ENCODE results near the gene REM2.

The REM2 gene

GRCh38 chr14:22892488-22892887, 9.5 kb downstream of the REM2 start:
- Mint-ChIP-seq H3K4me3 (no peak overlapping the region), H3K36me3 (ENCODE audit: low read depth) (peaks cover 15% of the 10 kb centered on the region), H3K27me3 (ENCODE audit: low read depth) (no peaks in the 10 kb centered on the region), H3K27ac (no peak overlapping the region), H3K9me3 (no peaks in the 10 kb centered on the region), H3K4me1 (ENCODE audit: low read depth) (peaks cover 18% of the 10 kb centered on the region)

- peaks cover 10% of the 10 kb centered on the region for H3K4me1 Mint-ChIP-seq (ENCODE audit: low read depth)
- no peak overlapping the region for H3K27ac Mint-ChIP-seq
- no peak overlapping the region for H3K4me3 Mint-ChIP-seq
- H3K36me3 Mint-ChIP-seq (ENCODE audit: low read depth) = peaks cover 18% of the 10 kb centered on the region
- H3K9me3 Mint-ChIP-seq = no peaks in the 10 kb centered on the region
- no peaks in the 10 kb centered on the region for H3K27me3 Mint-ChIP-seq (ENCODE audit: low read depth)
These were observed 10.7 kb downstream of the REM2 start for GRCh38 chr14:22893706-22894105.

GRCh38 chr14:22895402-22895801, 12.4 kb downstream of the REM2 start:
- H3K4me1 Mint-ChIP-seq (ENCODE audit: low read depth) = peaks cover 2% of the 10 kb centered on the region
- no peak overlapping the region for H3K27ac Mint-ChIP-seq
- H3K27me3 Mint-ChIP-seq (ENCODE audit: low read depth) = no peaks in the 10 kb centered on the region
- no peak overlapping the region for H3K4me3 Mint-ChIP-seq
- H3K9me3 Mint-ChIP-seq = no peaks in the 10 kb centered on the region
- H3K36me3 Mint-ChIP-seq (ENCODE audit: low read depth) = peaks cover 15% of the 10 kb centered on the region

- peaks cover 19% of the 10 kb centered on the region for H3K36me3 Mint-ChIP-seq (ENCODE audit: low read depth)
- no peak overlapping the region for H3K27ac Mint-ChIP-seq
- peaks cover 8% of the 10 kb centered on the region for H3K4me1 Mint-ChIP-seq (ENCODE audit: low read depth)
- no peak overlapping the region for H3K4me3 Mint-ChIP-seq
- H3K27me3 Mint-ChIP-seq (ENCODE audit: low read depth) = no peaks in the 10 kb centered on the region
- H3K9me3 Mint-ChIP-seq = no peaks in the 10 kb centered on the region
These were observed 13.3 kb downstream of the REM2 start for GRCh38 chr14:22896356-22896755.

DNA sequence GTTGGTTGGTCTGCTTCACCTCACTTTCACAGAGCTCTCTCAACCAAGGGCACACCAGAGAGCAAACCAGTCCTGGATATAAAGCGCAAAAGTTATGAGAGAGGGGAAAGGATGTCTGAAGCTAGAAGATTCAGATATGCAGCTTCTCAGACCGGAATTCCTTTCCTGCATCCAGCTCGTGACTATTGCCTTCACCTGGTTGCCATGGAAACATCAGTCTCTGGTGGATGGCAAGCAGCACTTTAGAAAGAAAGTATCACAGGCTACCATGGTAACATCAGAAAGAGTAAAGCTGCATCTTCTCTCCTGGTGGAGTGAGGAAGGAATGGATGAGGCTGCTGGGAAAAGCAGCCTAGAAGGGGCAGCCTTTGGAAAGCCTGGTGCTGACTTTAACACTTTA, 13.7 kb downstream of the REM2 start:
- no peaks in the 10 kb centered on the region for H3K27me3 Mint-ChIP-seq (ENCODE audit: low read depth)
- H3K36me3 Mint-ChIP-seq (ENCODE audit: low read depth) = peaks cover 22% of the 10 kb centered on the region
- peaks cover 8% of the 10 kb centered on the region for H3K4me1 Mint-ChIP-seq (ENCODE audit: low read depth)
- no peak overlapping the region for H3K4me3 Mint-ChIP-seq
- no peaks in the 10 kb centered on the region for H3K9me3 Mint-ChIP-seq
- no peak overlapping the region for H3K27ac Mint-ChIP-seq

GRCh38 chr14:22897357-22897756, 14.3 kb downstream of the REM2 start:
- Mint-ChIP-seq H3K27ac (no peak overlapping the region), H3K9me3 (no peaks in the 10 kb centered on the region), H3K4me1 (ENCODE audit: low read depth) (peaks cover 8% of the 10 kb centered on the region), H3K36me3 (ENCODE audit: low read depth) (peaks cover 26% of the 10 kb centered on the region), H3K27me3 (ENCODE audit: low read depth) (no peaks in the 10 kb centered on the region), H3K4me3 (no peak overlapping the region)

DNA sequence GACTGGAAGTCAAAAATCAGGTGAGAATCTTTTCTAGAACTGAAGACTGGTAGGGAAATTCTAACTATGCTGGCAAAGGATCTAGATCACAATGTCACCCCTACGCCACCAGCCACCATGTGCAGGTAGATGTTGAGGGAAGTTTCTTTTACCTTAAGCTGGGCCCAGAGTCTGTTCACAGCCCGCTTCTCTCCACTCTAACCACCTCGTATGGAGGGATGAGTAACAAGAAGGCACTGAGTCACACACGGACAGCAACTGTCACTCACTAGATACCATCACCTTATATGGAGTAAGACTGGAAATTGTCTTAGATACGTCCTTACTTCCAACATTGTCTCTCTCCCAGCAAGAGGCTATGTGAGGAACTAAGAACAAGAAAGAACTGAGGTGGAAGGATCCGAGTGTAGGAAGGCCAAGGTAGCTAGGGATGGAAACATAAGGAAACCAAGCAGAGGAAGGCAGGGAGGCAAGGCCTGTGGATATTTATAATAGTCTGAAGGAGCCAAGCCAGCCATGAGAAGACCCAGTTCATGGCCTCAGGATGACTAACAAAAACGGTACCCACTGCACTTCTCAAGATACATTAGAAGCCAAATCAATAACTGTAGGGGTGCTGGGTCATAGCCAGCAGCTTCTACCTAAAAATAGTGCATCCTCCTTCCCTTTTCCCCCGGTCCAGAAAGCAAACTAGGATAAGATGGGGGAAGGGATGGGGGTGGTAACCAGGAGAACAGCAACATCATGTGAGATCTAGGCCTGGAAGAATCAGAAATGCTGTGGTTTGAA, 15.5 kb downstream of the REM2 start:
- H3K4me3 Mint-ChIP-seq = no peak overlapping the region
- no peaks in the 10 kb centered on the region for H3K9me3 Mint-ChIP-seq
- H3K27me3 Mint-ChIP-seq (ENCODE audit: low read depth) = no peaks in the 10 kb centered on the region
- H3K4me1 Mint-ChIP-seq (ENCODE audit: low read depth) = peaks cover 8% of the 10 kb centered on the region
- H3K36me3 Mint-ChIP-seq (ENCODE audit: low read depth) = peaks cover 25% of the 10 kb centered on the region
- no peak overlapping the region for H3K27ac Mint-ChIP-seq

DNA sequence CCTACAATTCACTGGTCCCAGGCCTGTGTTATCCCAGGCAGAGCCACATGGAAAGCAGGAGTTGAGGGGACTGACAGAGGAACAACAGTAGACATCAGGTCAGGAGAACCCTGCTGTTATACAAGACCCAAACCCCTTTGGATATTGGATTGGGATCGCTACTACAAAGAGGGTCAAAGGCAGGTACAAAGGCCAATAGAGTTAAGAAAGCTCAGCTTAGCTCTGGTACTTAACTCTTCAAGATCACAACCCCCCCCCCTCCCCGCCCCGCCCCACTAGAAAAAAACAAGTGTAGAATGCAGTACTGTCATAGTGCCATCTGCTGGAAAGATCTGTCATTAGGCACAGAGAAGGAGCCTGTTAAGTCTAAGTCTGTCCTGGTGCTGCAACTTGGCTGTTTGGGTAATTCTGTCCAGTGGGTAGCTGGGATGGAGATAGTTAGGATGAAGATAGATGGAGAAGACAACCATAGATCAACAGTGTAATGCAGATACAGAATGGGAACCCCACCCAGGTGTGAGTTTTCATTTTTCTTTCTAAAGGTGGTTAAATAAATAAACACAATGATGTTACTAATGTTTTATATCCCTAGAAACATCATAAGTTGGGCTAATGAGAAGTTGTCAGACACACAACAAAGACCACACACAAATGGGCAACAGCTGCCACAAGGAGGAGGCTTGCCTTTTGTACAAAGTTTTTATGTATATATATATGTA, 17.2 kb downstream of the REM2 start:
- no peak overlapping the region for H3K4me3 Mint-ChIP-seq
- H3K27ac Mint-ChIP-seq = peak overlapping the region; percentile 36
- H3K36me3 Mint-ChIP-seq (ENCODE audit: low read depth) = peaks cover 37% of the 10 kb centered on the region
- peaks cover 8% of the 10 kb centered on the region for H3K4me1 Mint-ChIP-seq (ENCODE audit: low read depth)
- no peaks in the 10 kb centered on the region for H3K9me3 Mint-ChIP-seq
- H3K27me3 Mint-ChIP-seq (ENCODE audit: low read depth) = no peaks in the 10 kb centered on the region

DNA sequence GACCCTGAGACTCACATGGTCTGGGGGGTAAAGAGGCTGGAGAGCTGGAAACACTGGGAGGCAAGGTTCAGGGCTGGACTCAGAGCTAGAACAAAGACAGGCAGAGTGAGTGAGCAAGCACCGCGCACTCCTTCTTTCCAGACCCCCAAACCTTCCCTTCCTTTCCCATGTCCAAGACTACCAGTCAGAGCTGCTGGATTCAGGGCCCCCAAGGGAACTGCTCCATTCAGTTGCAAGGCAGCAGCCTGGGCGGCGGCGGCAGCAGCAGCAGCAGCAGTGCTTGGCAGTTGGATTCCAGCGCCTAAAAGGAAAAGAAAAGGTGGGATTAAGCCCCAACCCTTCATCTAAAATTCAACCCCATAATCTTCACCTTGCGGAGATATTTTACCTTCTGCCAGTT, 18.8 kb downstream of the REM2 start:
- Mint-ChIP-seq H3K9me3 (no peaks in the 10 kb centered on the region), H3K36me3 (ENCODE audit: low read depth) (peaks cover 49% of the 10 kb centered on the region), H3K4me1 (ENCODE audit: low read depth) (peaks cover 8% of the 10 kb centered on the region), H3K4me3 (no peak overlapping the region), H3K27ac (no peak overlapping the region), H3K27me3 (ENCODE audit: low read depth) (no peaks in the 10 kb centered on the region)

- no peak overlapping the region for H3K27ac Mint-ChIP-seq
- H3K4me1 Mint-ChIP-seq (ENCODE audit: low read depth) = peaks cover 8% of the 10 kb centered on the region
- H3K9me3 Mint-ChIP-seq = no peaks in the 10 kb centered on the region
- H3K36me3 Mint-ChIP-seq (ENCODE audit: low read depth) = peaks cover 44% of the 10 kb centered on the region
- H3K4me3 Mint-ChIP-seq = no peak overlapping the region
- no peaks in the 10 kb centered on the region for H3K27me3 Mint-ChIP-seq (ENCODE audit: low read depth)
These were observed 20.7 kb downstream of the REM2 start for GRCh38 chr14:22903742-22904087.

DNA sequence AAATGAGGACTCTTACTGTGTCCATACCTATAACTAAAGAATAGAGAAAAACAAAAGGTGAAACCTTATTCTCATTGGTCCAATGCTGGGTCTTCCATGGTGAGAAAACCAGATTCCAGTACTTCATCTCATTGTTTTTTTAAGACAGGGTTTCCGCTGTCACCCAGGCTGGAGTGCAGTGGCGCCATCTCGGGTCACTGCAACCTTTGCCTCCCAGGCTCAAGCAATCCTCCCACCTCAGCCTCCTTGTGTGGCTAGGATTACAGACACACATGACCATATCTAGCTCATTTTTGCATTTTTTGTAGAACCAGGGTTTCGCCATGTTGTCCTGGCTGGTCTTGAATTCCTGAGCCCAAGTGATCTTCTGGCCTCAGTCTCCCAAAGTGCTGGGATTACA, 22.6 kb downstream of the REM2 start:
- peaks cover 8% of the 10 kb centered on the region for H3K4me1 Mint-ChIP-seq (ENCODE audit: low read depth)
- H3K4me3 Mint-ChIP-seq = no peak overlapping the region
- H3K36me3 Mint-ChIP-seq (ENCODE audit: low read depth) = peaks cover 51% of the 10 kb centered on the region
- H3K27me3 Mint-ChIP-seq (ENCODE audit: low read depth) = no peaks in the 10 kb centered on the region
- no peak overlapping the region for H3K27ac Mint-ChIP-seq
- H3K9me3 Mint-ChIP-seq = no peaks in the 10 kb centered on the region

- Mint-ChIP-seq H3K36me3 (ENCODE audit: low read depth) (peaks cover 50% of the 10 kb centered on the region), H3K4me1 (ENCODE audit: low read depth) (peaks cover 4% of the 10 kb centered on the region), H3K27ac (no peak overlapping the region), H3K4me3 (no peak overlapping the region), H3K9me3 (no peaks in the 10 kb centered on the region), H3K27me3 (ENCODE audit: low read depth) (no peaks in the 10 kb centered on the region)
These were observed 23.1 kb downstream of the REM2 start for GRCh38 chr14:22906073-22906472.

DNA sequence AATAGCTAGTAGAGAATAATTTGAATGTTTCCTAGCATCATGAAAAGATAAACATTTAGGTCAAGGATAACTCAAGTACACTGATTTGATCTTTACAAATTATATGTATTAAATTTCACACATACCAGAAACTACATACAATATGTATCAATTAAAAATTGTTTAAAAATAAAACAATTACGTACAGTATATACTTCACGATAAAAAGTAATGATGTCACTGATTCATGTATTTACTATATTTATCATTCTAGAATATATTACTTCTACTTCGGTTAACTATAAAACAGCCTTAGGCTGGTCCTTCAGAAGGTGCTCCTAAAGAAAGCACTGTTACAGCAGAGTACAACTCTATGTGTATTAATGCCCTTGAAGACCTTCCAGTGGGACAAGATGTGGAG, 24.4 kb downstream of the REM2 start:
- no peaks in the 10 kb centered on the region for H3K27me3 Mint-ChIP-seq (ENCODE audit: low read depth)
- peaks cover 3% of the 10 kb centered on the region for H3K4me1 Mint-ChIP-seq (ENCODE audit: low read depth)
- no peak overlapping the region for H3K27ac Mint-ChIP-seq
- peaks cover 46% of the 10 kb centered on the region for H3K36me3 Mint-ChIP-seq (ENCODE audit: low read depth)
- H3K4me3 Mint-ChIP-seq = no peak overlapping the region
- no peaks in the 10 kb centered on the region for H3K9me3 Mint-ChIP-seq

GRCh38 chr14:22908601-22909000, 25.6 kb downstream of the REM2 start:
- no peaks in the 10 kb centered on the region for H3K9me3 Mint-ChIP-seq
- H3K27me3 Mint-ChIP-seq (ENCODE audit: low read depth) = no peaks in the 10 kb centered on the region
- no peak overlapping the region for H3K4me3 Mint-ChIP-seq
- H3K4me1 Mint-ChIP-seq (ENCODE audit: low read depth) = peaks cover 3% of the 10 kb centered on the region
- peak overlapping the region; percentile 50 for H3K27ac Mint-ChIP-seq
- peaks cover 45% of the 10 kb centered on the region for H3K36me3 Mint-ChIP-seq (ENCODE audit: low read depth)

- H3K27me3 Mint-ChIP-seq (ENCODE audit: low read depth) = no peaks in the 10 kb centered on the region
- peaks cover 3% of the 10 kb centered on the region for H3K4me1 Mint-ChIP-seq (ENCODE audit: low read depth)
- H3K9me3 Mint-ChIP-seq = no peaks in the 10 kb centered on the region
- peaks cover 25% of the 10 kb centered on the region for H3K36me3 Mint-ChIP-seq (ENCODE audit: low read depth)
- H3K4me3 Mint-ChIP-seq = no peak overlapping the region
- no peak overlapping the region for H3K27ac Mint-ChIP-seq
These were observed 27.9 kb downstream of the REM2 start for GRCh38 chr14:22910916-22911315.
